SK-N-SH (cell line): ENCODE measurements around the gene GATAD2B.

Source experiments
- CHD2 ChIP-seq: fragments of 150-350 bp; IDR thresholded peaks from 2 replicates; pipeline ENCODE4 v1.6.1; 2018; ENCODE audit warnings: low read length; ENCODE audit not compliant: partially characterized antibody
- EP300 ChIP-seq, 2 experiments: IDR thresholded peaks; 2 replicates each; pipeline versions ENCODE4 v1.4.0 to v1.6.1; 2012; ENCODE audit warnings: borderline replicate concordance in 1 of 2, low read depth in 1 of 2, low read length in 1 of 2
- NFIC ChIP-seq: IDR thresholded peaks from 2 replicates; pipeline ENCODE4 v1.4.0; 2012; ENCODE audit warnings: borderline replicate concordance
- POLR2AphosphoS5 ChIP-seq: IDR thresholded peaks from 2 replicates; pipeline ENCODE4 v1.6.1; 2012; ENCODE audit warnings: low read depth, low read length
- SIN3A ChIP-seq: IDR thresholded peaks from 2 replicates; pipeline ENCODE4 v1.6.1; 2012; ENCODE audit warnings: low read depth, mild to moderate bottlenecking, low read length, moderate library complexity, borderline replicate concordance
- TAF1 ChIP-seq: IDR thresholded peaks from 2 replicates; pipeline ENCODE4 v1.6.1; 2012; ENCODE audit warnings: low read depth, mild to moderate bottlenecking, low read length, moderate library complexity, borderline replicate concordance
- TF ChIP-seq, protein P1 (sequence below): fragments of 200-600 bp; sonication (generic); IDR thresholded peaks from 2 replicates; pipeline ENCODE4 v1.6.1; 2017; ENCODE audit warnings: antibody characterized with exemption, mild to moderate bottlenecking, moderate library complexity

DNA sequence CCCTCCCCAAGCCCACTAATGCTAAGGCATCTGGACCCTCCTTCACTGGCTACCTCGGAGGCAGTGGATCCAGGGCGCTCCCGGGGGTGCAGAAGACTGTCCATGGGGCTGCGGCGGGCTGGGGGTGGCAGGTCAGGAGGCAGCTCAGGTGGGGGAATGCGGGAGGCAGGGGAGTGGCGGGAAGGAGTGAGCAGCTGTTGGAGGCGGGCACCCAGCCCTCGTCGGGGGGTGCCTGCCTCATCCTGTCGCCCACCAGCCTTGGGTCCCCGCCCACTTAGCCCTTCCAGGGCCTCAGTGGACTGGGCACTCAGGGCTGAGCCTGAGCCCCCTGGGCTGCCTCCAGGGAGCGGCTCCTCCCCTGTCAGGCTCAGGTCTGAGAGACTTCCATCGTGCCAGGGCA lies 10.7 kb upstream of the GATAD2B start:
- no peak for TF ChIP-seq TAF1
- TF ChIP-seq, protein P1, sequence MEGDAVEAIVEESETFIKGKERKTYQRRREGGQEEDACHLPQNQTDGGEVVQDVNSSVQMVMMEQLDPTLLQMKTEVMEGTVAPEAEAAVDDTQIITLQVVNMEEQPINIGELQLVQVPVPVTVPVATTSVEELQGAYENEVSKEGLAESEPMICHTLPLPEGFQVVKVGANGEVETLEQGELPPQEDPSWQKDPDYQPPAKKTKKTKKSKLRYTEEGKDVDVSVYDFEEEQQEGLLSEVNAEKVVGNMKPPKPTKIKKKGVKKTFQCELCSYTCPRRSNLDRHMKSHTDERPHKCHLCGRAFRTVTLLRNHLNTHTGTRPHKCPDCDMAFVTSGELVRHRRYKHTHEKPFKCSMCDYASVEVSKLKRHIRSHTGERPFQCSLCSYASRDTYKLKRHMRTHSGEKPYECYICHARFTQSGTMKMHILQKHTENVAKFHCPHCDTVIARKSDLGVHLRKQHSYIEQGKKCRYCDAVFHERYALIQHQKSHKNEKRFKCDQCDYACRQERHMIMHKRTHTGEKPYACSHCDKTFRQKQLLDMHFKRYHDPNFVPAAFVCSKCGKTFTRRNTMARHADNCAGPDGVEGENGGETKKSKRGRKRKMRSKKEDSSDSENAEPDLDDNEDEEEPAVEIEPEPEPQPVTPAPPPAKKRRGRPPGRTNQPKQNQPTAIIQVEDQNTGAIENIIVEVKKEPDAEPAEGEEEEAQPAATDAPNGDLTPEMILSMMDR: no peak
- TF ChIP-seq POLR2AphosphoS5: no peak
- TF ChIP-seq SIN3A: no peak
- no peak for TF ChIP-seq NFIC
- TF ChIP-seq CHD2: no peak
- TF ChIP-seq EP300 (IDR thresholded peaks at IDR 0.05; ENCODE audit: borderline replicate concordance in 1 of 2, low read depth in 1 of 2, low read length in 1 of 2): no peak
